GM19239 (cell line): Measurements from ENCODE around the gene TMTC1.

Experiments used
- DNase-seq: peaks from one replicate; pipeline ENCODE4 v3.0.0; 2011; ENCODE audit warnings: low spot score; ENCODE audit not compliant: insufficient read length
- FAIRE-seq: peaks from 2 replicates; lab custom pipeline; 2011; peaks lifted over from hg19 to GRCh38; lab: Jason Lieb, UNC

Gene TMTC1

DNA sequence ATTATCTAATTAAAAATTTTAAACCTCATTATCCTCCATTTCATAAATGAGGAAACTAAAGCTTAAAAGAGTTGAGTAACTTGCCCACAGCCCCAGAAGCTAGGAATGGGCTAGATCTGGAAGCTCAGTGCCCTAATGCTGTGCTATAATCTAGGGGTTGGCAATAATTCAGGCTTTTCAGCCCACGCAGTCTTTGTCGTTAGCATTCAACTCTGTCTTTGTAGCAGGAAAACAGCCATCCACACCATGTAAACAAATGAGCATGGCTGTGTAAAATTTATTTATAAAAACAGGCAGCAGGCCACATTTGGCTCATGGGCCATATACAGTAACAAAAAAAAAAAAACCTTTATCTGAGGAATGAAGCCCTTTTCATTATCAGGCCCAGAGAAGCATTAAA lies 193.9 kb downstream of the TMTC1 start:
- FAIRE-seq (no peak), DNase-seq (no peak)

GRCh38 chr12:29589286-29589820 lies 194.4 kb downstream of the TMTC1 start:
- no peak for FAIRE-seq

DNA sequence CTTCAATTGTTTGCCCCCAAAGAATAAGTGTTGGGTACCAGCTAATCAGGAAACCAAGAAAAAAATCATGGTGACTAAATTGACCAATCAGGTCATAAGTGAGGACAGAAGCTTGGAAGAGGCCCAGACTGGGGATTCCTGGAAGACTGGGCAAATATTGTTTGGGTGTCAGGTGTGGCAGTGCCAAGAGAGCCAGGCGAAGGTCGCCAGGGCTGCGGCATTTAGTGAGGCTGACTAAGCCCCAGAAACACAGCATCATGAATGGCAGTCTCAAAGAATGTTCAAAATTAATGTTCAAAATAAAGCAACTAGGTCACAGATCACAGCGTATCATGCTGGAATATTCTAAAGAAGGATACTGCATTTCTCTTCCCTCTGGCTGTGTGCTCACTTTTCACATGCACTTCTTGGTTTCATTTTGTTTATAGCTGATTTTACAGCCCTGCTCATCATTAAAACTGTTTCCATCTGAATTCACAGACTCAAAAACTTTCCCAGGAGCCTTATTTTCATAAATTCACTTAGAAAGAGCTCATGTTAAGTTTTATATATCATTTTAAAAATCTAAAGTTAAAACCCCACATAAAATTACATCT lies 201.0 kb downstream of the TMTC1 start:
- no peak for FAIRE-seq
- DNase-seq: no peak

More at GRCh38 chr12:29589286-29589820, 194.4 kb downstream of the TMTC1 start:
- no peak for DNase-seq

DNA sequence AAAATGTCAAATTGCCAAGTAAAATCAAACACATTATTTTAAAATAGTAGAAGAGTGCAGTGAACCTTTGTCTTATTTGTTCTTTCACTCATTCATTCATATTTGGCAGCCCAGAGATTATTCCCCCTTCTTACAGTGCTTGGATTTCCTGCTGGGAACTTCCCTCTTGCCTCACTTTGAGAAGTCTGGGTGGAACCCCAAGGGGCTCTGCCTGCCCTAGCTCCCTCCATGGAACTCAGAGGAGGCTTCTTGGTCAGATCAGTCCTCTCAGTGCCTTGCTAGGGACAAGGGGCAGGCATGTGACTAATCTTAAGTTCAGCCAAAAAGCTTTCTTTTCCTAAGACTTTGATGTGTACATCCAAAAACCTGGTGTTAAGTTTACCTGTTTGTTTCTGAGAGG lies 201.6 kb downstream of the TMTC1 start:
- DNase-seq (no peak), FAIRE-seq (no peak)

DNA sequence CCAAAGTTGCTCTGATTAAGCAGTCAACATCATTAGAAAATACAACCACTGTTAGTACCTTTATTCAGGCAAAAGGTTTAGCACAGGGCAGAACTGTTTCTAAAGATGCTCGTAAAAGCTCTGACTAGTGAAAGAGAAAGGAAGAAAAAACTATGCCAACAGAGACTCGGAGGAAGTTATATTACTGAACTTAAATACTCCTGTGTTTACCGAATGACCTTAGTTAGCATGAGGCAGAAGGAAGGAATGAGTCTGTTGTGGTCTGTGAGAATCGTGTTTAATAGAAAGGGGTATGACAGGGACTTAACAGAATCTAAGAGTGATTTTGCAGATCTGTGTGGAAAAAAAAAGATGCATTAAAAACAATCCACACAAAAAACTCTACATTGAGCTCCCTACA lies 202.1 kb downstream of the TMTC1 start:
- FAIRE-seq (no peak), DNase-seq (no peak)

- no peak for FAIRE-seq
Observed at GRCh38 chr12:29580971-29581370, 202.8 kb downstream of the TMTC1 start.

DNA sequence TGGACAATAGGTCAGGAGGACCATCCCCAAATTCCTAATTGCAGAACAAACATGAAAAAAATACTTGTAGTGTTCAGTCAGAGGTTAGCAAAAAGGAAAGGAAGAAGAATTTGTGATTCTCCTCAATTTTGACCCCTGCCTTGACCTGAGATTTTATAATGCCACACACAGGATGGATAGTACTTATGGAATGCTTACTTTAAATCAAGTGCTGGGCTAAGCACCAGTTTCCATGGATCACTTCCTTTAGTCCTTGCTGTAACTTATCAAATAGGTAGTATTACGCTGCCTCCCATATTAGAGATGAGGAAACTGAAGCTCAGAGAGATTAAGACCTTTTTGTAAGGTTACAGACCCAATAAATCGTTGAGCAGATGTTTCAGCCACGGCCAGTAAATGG lies 205.0 kb downstream of the TMTC1 start:
- FAIRE-seq (no peak), DNase-seq (no peak)

More at GRCh38 chr12:29580971-29581370, 202.8 kb downstream of the TMTC1 start:
- DNase-seq: no peak

DNA sequence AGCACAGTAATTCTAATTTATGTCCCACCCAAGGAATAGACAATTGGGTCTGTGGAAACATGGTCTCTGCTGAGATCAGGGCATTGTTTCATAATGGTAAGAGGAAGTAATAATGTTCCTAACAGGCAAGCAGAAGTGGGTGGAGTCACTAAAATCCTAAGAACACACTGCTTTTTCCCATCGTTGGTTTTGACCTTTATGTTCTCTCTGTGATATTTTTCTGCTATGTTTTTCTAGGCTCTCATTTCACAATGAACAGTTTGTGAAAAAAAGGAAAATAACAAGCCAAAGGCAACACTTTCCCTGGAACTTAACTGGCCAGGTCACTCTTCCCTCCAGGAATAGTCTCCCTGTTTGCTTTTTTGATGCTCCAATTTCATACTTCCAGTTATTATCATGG lies 205.7 kb downstream of the TMTC1 start:
- FAIRE-seq (no peak), DNase-seq (no peak)

DNA sequence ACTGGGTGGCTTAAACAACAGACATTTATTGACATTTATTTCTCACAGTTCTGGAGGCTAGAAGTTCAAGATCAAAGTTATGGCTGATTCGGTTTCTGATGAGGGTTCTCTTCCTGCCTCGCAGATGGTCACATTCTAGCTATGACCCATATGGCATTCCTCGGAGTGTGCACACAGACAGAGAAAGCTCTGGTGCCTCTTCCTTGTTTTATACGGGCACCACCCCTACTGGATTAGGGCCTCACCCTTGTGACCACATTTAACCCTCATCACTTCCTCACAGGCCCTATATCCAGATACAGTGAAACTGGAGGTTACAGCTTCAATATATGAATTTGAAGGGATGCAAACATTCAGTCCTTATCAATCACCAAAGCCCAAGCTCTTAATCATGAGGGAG lies 209.2 kb downstream of the TMTC1 start:
- FAIRE-seq (no peak), DNase-seq (no peak)

- no peak for DNase-seq
- no peak for FAIRE-seq
Observed at GRCh38 chr12:29572938-29573337, 210.8 kb downstream of the TMTC1 start.

DNA sequence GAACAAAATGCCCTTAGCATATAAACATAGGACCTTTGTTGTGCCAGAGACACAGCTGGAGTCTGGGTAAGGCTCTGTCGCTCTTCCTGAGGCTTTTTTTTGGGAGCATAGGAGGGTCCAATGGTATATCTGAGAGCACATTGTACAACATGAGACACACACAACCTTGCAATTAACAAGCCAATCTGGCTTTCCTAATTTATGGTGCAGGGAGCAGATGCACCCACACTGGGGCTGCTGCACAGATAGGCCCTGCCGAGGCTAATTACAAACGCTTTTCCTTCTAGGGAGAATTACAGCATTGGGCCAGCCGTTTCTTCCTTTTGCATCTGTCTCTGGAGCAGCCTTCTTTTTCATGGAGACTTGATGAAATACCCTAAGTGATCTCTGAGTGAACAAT lies 211.3 kb downstream of the TMTC1 start:
- no peak for FAIRE-seq
- no peak for DNase-seq

GRCh38 chr12:29569132-29569757 lies 214.5 kb downstream of the TMTC1 start:
- no peak for DNase-seq
- FAIRE-seq: no peak

GRCh38 chr12:29566441-29566840 lies 217.3 kb downstream of the TMTC1 start:
- FAIRE-seq: no peak
- no peak for DNase-seq

GRCh38 chr12:29565727-29566126 lies 218.0 kb downstream of the TMTC1 start:
- FAIRE-seq (no peak), DNase-seq (no peak)

- FAIRE-seq: no peak
Observed at GRCh38 chr12:29564925-29565324, 218.8 kb downstream of the TMTC1 start.

DNA sequence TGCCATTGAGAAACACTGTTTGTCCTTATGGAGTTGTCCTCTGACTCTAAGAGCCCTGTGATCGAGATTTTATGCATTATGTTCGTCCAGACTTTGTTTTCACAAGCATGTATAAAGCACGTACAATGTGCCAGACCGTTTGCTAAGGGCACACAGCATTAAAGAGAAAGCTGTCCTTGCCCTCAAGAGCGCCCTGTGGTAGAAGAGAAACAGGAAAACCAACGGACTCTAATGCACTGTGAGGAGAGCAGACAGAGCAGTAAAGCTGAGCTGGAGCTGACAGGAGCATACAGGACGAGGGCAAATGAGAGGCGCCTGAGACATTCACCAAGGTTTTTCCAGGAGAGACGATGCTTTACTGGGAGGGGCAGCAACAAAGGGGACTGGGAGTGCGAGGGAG lies 220.1 kb downstream of the TMTC1 start:
- DNase-seq: no peak
- peak; percentile 33 for FAIRE-seq

More at GRCh38 chr12:29564925-29565324, 218.8 kb downstream of the TMTC1 start:
- DNase-seq: no peak

DNA sequence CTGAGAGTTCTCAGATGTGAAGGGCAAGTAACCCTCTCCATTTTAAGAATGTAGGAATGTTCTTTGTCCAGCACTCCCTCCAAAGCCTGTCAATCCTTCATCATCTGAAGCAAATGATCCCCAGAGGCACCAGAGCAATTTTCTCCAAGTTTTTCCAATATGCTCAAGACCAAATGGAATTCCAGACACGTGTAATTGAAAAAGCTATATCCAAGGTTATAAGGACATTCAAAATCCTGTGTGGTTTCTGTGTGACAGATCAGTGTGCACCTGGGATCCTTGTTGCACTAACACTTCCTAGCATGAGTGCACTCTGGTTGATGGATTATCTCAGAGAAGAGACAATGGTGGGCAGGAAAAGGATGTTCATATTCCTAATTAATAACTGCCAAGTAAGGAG lies 220.7 kb downstream of the TMTC1 start:
- FAIRE-seq: no peak
- no peak for DNase-seq

- no peak for FAIRE-seq
- no peak for DNase-seq
Observed at GRCh38 chr12:29562110-29562804, 221.5 kb downstream of the TMTC1 start.

- FAIRE-seq (no peak), DNase-seq (no peak)
Observed at GRCh38 chr12:29561664-29562071, 222.1 kb downstream of the TMTC1 start.

DNA sequence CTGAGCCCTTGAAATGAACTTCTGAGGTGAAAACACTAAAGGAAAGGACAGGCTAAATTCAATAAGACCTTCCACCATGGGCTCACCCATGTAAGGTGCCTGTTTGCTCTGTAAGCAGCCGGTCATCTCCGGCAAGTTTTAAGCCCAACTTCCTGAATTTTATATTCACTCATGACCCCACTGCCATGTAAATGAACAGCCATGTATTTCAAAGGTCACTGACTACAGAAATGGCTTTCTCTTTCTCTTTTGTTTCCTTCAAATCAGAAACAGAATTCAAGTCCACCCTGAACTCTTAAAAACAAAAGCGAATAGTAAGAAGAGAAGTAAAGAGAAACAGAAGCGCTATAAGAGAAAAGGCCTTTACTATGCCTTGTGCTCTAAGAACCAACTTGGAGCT lies 224.5 kb downstream of the TMTC1 start:
- DNase-seq (no peak), FAIRE-seq (no peak)

DNA sequence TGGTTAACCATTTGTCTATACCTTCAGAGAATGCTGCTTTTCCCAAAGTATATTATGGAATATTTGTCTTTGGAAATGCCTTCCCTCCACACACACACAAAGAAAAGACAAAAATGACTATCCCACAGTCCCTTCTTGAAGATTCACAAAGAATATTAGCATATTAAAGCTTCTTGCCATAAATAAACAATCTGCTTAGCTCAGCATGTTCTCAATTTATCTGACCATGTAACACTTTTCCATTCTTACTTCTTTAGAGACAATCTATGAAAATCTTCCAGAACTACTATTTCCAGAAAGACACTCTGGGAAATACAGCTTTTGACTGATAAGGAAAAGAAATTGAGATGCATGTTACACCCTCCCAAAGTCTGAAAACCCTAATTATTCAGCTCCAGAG lies 227.4 kb downstream of the TMTC1 start:
- DNase-seq (no peak), FAIRE-seq (no peak)
